ENCODE data around the gene RCOR2.

Gene RCOR2

GRCh38 chr11:63876616-63877015 is 40.3 kb downstream of the RCOR2 start:
- TF ChIP-seq CTCF (IDR thresholded peaks at IDR 0.05), result no peak
- TF ChIP-seq ZFX (IDR thresholded peaks at IDR 0.05; ENCODE audit: borderline replicate concordance), result no peak
- H3K27ac ChIP-seq, result no peak overlapping the region

- no peak overlapping the region for H3K27ac ChIP-seq
- TF ChIP-seq ZFX (IDR thresholded peaks at IDR 0.05; ENCODE audit: borderline replicate concordance) (no peak), CTCF (IDR thresholded peaks at IDR 0.05) (no peak)
Observed at GRCh38 chr11:63875506-63876065, 41.4 kb downstream of the RCOR2 start.

- TF ChIP-seq CTCF (IDR thresholded peaks at IDR 0.05) (no peak), ZFX (IDR thresholded peaks at IDR 0.05; ENCODE audit: borderline replicate concordance) (no peak)
- peak overlapping the region; percentile 7; the same call in 1 of the 2 replicates for H3K27ac ChIP-seq
Observed at GRCh38 chr11:63874511-63874910, 42.5 kb downstream of the RCOR2 start.

- TF ChIP-seq ZFX (IDR thresholded peaks at IDR 0.05; ENCODE audit: borderline replicate concordance) (no peak), CTCF (IDR thresholded peaks at IDR 0.05) (no peak)
- H3K27ac ChIP-seq, result peak overlapping the region; percentile 75
Observed at GRCh38 chr11:63873311-63873710, 43.7 kb downstream of the RCOR2 start.

- H3K27ac ChIP-seq, result peak overlapping the region; percentile 75
- no peak for TF ChIP-seq CTCF (IDR thresholded peaks at IDR 0.05)
- no peak for TF ChIP-seq ZFX (IDR thresholded peaks at IDR 0.05; ENCODE audit: borderline replicate concordance)
Observed at GRCh38 chr11:63872800-63873197, 44.2 kb downstream of the RCOR2 start.

GRCh38 chr11:63871962-63872799 is 44.8 kb downstream of the RCOR2 start:
- H3K27ac ChIP-seq, result peak overlapping the region; percentile 75

More at GRCh38 chr11:63871962-63872799, 44.8 kb downstream of the RCOR2 start:
- no peak for TF ChIP-seq ZFX (IDR thresholded peaks at IDR 0.05; ENCODE audit: borderline replicate concordance)
- peak; percentile 79 for TF ChIP-seq CTCF (IDR thresholded peaks at IDR 0.05)
